ENCODE measurements around the gene TRRAP. TPM values are rescaled to one million over a fixed set of nuclear protein-coding genes. Genes with fewer than 3 reads are reported as not detected.

The TRRAP gene
- total and polyA plus RNA-seq, 5 donors from 2014 or later, result 2.9 to 66.5 (median 3.8) TPM

- no peak overlapping the region for H3K27ac ChIP-seq (ENCODE audit: insufficient read depth, low read length, poor library complexity, severe bottlenecking)
- H3K36me3 ChIP-seq (ENCODE audit: control insufficient read depth, insufficient read depth, low read length), result peaks cover 94% of the 10 kb centered on the region
- H3K9me3 Mint-ChIP-seq, result no peaks in the 10 kb centered on the region
Observed at GRCh38 chr7:98993024-98993897, 114.9 kb downstream of the TRRAP start.

GRCh38 chr7:98994046-98994944, 116.0 kb downstream of the TRRAP start:
- H3K36me3 Mint-ChIP-seq, result peaks cover 46% of the 10 kb centered on the region
- H3K4me3 Mint-ChIP-seq, result no peak overlapping the region
- no peak overlapping the region for H3K27ac Mint-ChIP-seq
- no peaks in the 10 kb centered on the region for H3K4me1 ChIP-seq (ENCODE audit: control insufficient read depth, insufficient read depth, low read length, poor library complexity, severe bottlenecking)
- H3K27me3 Mint-ChIP-seq, result no peaks in the 10 kb centered on the region
- no peak for ATAC-seq (ENCODE audit: low read depth in 2 of 2)
- H3K4me3 ChIP-seq (ENCODE audit: low read depth, low read length), result no peak overlapping the region
- H3K36me3 ChIP-seq (ENCODE audit: control insufficient read depth, insufficient read depth, low read length), result peaks cover 94% of the 10 kb centered on the region
- no peaks in the 10 kb centered on the region for H3K27me3 ChIP-seq (ENCODE audit: control insufficient read depth, insufficient read depth, low read length)
- no peaks in the 10 kb centered on the region for H3K9me3 ChIP-seq (ENCODE audit: control insufficient read depth in 2 of 2, low read length in 2 of 2)
- no peaks in the 10 kb centered on the region for H3K9me3 Mint-ChIP-seq
- H3K27ac ChIP-seq (ENCODE audit: insufficient read depth, low read length, poor library complexity, severe bottlenecking), result no peak overlapping the region
- DNase-seq, result no peak
- peaks cover 0 to 3% (median 0%) of the 10 kb centered on the region in 4 donors for H3K4me1 Mint-ChIP-seq

More at GRCh38 chr7:98993024-98993897, 114.9 kb downstream of the TRRAP start:
- Histone ChIP-seq H3K9me3 (ENCODE audit: control insufficient read depth in 2 of 2, low read length in 2 of 2) (no peaks in the 10 kb centered on the region), H3K4me1 (ENCODE audit: control insufficient read depth, insufficient read depth, low read length, poor library complexity, severe bottlenecking) (no peaks in the 10 kb centered on the region), H3K4me3 (ENCODE audit: low read depth, low read length) (no peak overlapping the region), H3K27me3 (ENCODE audit: control insufficient read depth, insufficient read depth, low read length) (no peaks in the 10 kb centered on the region)
- no peak for ATAC-seq (ENCODE audit: low read depth in 2 of 2)
- no peak for DNase-seq
- Mint-ChIP-seq H3K36me3 (peaks cover 50% of the 10 kb centered on the region), H3K4me1 (peaks cover 0 to 3% (median 0%) of the 10 kb centered on the region in 4 donors), H3K4me3 (no peak overlapping the region), H3K27ac (no peak overlapping the region), H3K27me3 (no peaks in the 10 kb centered on the region)

- no peaks in the 10 kb centered on the region for H3K27me3 ChIP-seq (ENCODE audit: control insufficient read depth, insufficient read depth, low read length)
- Mint-ChIP-seq H3K27me3 (no peaks in the 10 kb centered on the region), H3K9me3 (no peaks in the 10 kb centered on the region), H3K36me3 (peaks cover 46% of the 10 kb centered on the region), H3K4me3 (no peak overlapping the region), H3K4me1 (peaks cover 0 to 3% (median 0%) of the 10 kb centered on the region in 4 donors), H3K27ac (no peak overlapping the region)
- no peak overlapping the region for H3K27ac ChIP-seq (ENCODE audit: insufficient read depth, low read length, poor library complexity, severe bottlenecking)
- no peaks in the 10 kb centered on the region for H3K4me1 ChIP-seq (ENCODE audit: control insufficient read depth, insufficient read depth, low read length, poor library complexity, severe bottlenecking)
- no peaks in the 10 kb centered on the region for H3K9me3 ChIP-seq (ENCODE audit: control insufficient read depth in 2 of 2, low read length in 2 of 2)
- DNase-seq, result no peak
- H3K36me3 ChIP-seq (ENCODE audit: control insufficient read depth, insufficient read depth, low read length), result peaks cover 94% of the 10 kb centered on the region
- no peak for ATAC-seq (ENCODE audit: low read depth in 2 of 2)
- H3K4me3 ChIP-seq (ENCODE audit: low read depth, low read length), result no peak overlapping the region
Observed at GRCh38 chr7:98995111-98995510, 116.8 kb downstream of the TRRAP start.

- no peak overlapping the region for H3K27ac ChIP-seq (ENCODE audit: insufficient read depth, low read length, poor library complexity, severe bottlenecking)
- H3K4me3 ChIP-seq (ENCODE audit: low read depth, low read length), result no peak overlapping the region
- no peaks in the 10 kb centered on the region for H3K4me1 ChIP-seq (ENCODE audit: control insufficient read depth, insufficient read depth, low read length, poor library complexity, severe bottlenecking)
- DNase-seq (no peak), ATAC-seq (ENCODE audit: low read depth in 2 of 2) (no peak)
- Mint-ChIP-seq H3K27ac (peak overlapping the region in 1 of 3 donors; percentile 67), H3K36me3 (peaks cover 43% of the 10 kb centered on the region), H3K27me3 (no peaks in the 10 kb centered on the region), H3K9me3 (no peaks in the 10 kb centered on the region), H3K4me3 (no peak overlapping the region), H3K4me1 (peaks cover 0 to 3% (median 0%) of the 10 kb centered on the region in 4 donors)
- peaks cover 94% of the 10 kb centered on the region for H3K36me3 ChIP-seq (ENCODE audit: control insufficient read depth, insufficient read depth, low read length)
- no peaks in the 10 kb centered on the region for H3K27me3 ChIP-seq (ENCODE audit: control insufficient read depth, insufficient read depth, low read length)
- no peaks in the 10 kb centered on the region for H3K9me3 ChIP-seq (ENCODE audit: control insufficient read depth in 2 of 2, low read length in 2 of 2)
Observed at GRCh38 chr7:98995523-98996149, 117.3 kb downstream of the TRRAP start.

GRCh38 chr7:98996150-98996552, 117.8 kb downstream of the TRRAP start:
- ATAC-seq (ENCODE audit: low read depth in 2 of 2), result no peak
- no peak for DNase-seq
- Mint-ChIP-seq H3K9me3 (no peaks in the 10 kb centered on the region), H3K27me3 (no peaks in the 10 kb centered on the region), H3K4me1 (peaks cover 0 to 3% (median 0%) of the 10 kb centered on the region in 4 donors), H3K4me3 (no peak overlapping the region), H3K36me3 (peaks cover 45% of the 10 kb centered on the region), H3K27ac (no peak overlapping the region)
- Histone ChIP-seq H3K4me3 (ENCODE audit: low read depth, low read length) (no peak overlapping the region), H3K36me3 (ENCODE audit: control insufficient read depth, insufficient read depth, low read length) (peaks cover 94% of the 10 kb centered on the region), H3K4me1 (ENCODE audit: control insufficient read depth, insufficient read depth, low read length, poor library complexity, severe bottlenecking) (no peaks in the 10 kb centered on the region), H3K27me3 (ENCODE audit: control insufficient read depth, insufficient read depth, low read length) (no peaks in the 10 kb centered on the region), H3K9me3 (ENCODE audit: control insufficient read depth in 2 of 2, low read length in 2 of 2) (no peaks in the 10 kb centered on the region), H3K27ac (ENCODE audit: insufficient read depth, low read length, poor library complexity, severe bottlenecking) (no peak overlapping the region)

- Histone ChIP-seq H3K36me3 (ENCODE audit: control insufficient read depth, insufficient read depth, low read length) (peaks cover 87% of the 10 kb centered on the region), H3K4me3 (ENCODE audit: low read depth, low read length) (no peak overlapping the region), H3K27me3 (ENCODE audit: control insufficient read depth, insufficient read depth, low read length) (no peaks in the 10 kb centered on the region), H3K4me1 (ENCODE audit: control insufficient read depth, insufficient read depth, low read length, poor library complexity, severe bottlenecking) (no peaks in the 10 kb centered on the region), H3K9me3 (ENCODE audit: control insufficient read depth in 2 of 2, low read length in 2 of 2) (no peaks in the 10 kb centered on the region), H3K27ac (ENCODE audit: insufficient read depth, low read length, poor library complexity, severe bottlenecking) (no peak overlapping the region)
- DNase-seq (no peak), ATAC-seq (ENCODE audit: low read depth in 2 of 2) (no peak)
- Mint-ChIP-seq H3K4me3 (no peak overlapping the region), H3K27me3 (no peaks in the 10 kb centered on the region), H3K36me3 (peaks cover 44% of the 10 kb centered on the region), H3K4me1 (peaks cover 0 to 3% (median 0%) of the 10 kb centered on the region in 4 donors), H3K9me3 (no peaks in the 10 kb centered on the region), H3K27ac (peak overlapping the region in 1 of 3 donors; percentile 23)
Observed at GRCh38 chr7:98997846-98998245, 119.5 kb downstream of the TRRAP start.
